ENCODE data around the gene TMEM203. TPM values are rescaled to one million over a fixed set of nuclear protein-coding genes. Genes with fewer than 3 reads are reported as not detected.

The TMEM203 gene
- total and polyA plus RNA-seq, 2 of the 13 experiments (the other 11 are each of a cell fraction or from before 2014, with no cell fraction given), result 23.4 to 36.7 TPM

DNA sequence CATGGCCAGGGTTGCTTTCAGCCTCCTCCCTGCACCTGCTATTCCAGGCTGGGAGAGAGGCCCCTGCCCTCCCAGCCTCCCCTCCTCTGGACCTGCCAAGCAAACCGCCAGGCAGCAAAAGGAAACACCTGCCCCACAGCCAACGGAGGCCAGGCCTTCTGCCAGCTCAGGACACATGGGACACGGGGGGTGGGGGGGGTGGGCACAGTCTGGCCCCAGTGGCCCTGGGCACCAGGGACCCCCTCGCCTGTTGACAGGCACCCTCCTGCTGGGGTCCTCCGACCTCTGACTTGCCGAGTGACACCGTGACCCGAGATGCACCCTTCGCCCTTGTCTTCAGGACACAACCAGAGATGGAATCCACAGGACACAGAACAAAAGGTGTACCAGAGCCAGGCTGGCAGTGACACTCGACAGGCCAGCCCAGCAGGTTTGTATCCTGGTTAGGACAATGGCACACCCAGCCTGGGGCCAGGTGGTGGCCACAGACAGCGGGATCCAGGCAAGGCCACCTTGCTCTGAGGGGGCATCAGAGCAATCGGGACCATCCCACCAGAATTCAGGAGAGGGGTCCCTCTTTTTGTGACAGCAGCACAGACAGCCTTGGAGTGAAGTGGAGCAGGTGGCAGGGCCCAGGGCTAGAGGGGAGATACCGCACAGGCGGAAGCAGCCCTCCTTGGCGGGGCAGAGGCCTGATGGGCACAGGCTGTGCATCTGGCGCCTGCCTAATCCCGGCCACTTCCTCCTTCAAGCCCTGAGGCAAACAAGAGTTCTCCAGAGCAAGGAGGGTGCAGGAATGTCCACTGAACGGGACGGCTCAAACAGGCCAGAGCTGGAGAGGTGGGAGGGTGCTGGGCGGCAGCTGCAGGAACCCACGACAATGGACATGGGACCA, 32.3 kb downstream of the TMEM203 start (continued):
- TF ChIP-seq AKNA (CRISPR knock-in tag; IDR thresholded peaks at IDR 0.05; ENCODE audit: borderline replicate concordance) (no peak), ZNF441 (CRISPR knock-in tag; IDR thresholded peaks at IDR 0.05; ENCODE audit: borderline replicate concordance) (no peak), ZNF17 (CRISPR knock-in tag; IDR thresholded peaks at IDR 0.05) (no peak), ZSCAN25 (CRISPR knock-in tag; IDR thresholded peaks at IDR 0.05) (no peak), UBTF (CRISPR knock-in tag; IDR thresholded peaks at IDR 0.05) (no peak), ZNF713 (CRISPR knock-in tag; IDR thresholded peaks at IDR 0.05) (no peak)
